Osteoblast (primary cell): ENCODE measurements around the gene SOHLH2. TPM values are rescaled to one million over a fixed set of nuclear protein-coding genes. Genes with fewer than 3 reads are reported as not detected.

ENCODE experiments used
- DNase-seq: peaks from one replicate; pipeline ENCODE4 v3.0.0; 2011; ENCODE audit warnings: low spot score, mixed read lengths; ENCODE audit not compliant: insufficient read length; ENCODE audit errors: missing footprints
- H2AFZ ChIP-seq: 2 replicates; pipeline ENCODE4 v1.6.0; 2011; ENCODE audit warnings: mild to moderate bottlenecking, low read length
- H3K27ac ChIP-seq: 2 replicates; pipeline ENCODE4 v1.5.1; 2011; ENCODE audit warnings: mild to moderate bottlenecking, low read depth, low read length, moderate library complexity
- H3K27me3 ChIP-seq: 2 replicates; pipeline ENCODE4 v1.6.0; 2012; ENCODE audit warnings: mild to moderate bottlenecking, control low read depth, inconsistent platforms, low read length, moderate library complexity; ENCODE audit not compliant: insufficient read depth
- H3K36me3 ChIP-seq: 2 replicates; pipeline ENCODE4 v1.5.1; 2011; ENCODE audit warnings: mild to moderate bottlenecking, low read length, control low read depth, moderate library complexity; ENCODE audit not compliant: insufficient read depth
- H3K4me1 ChIP-seq: 2 replicates; pipeline ENCODE4 v1.5.1; 2011; ENCODE audit warnings: mild to moderate bottlenecking, low read length, control low read depth, moderate library complexity; ENCODE audit not compliant: insufficient read depth
- H3K4me2 ChIP-seq: 2 replicates; pipeline ENCODE4 v1.6.0; 2011; ENCODE audit warnings: mild to moderate bottlenecking, low read length; ENCODE audit not compliant: insufficient read depth
- H3K4me3 ChIP-seq: fragments of 200-600 bp; sonication (generic); 3 replicates; pipeline ENCODE4 v1.5.1; 2012; ENCODE audit warnings: mild to moderate bottlenecking, low read length, inconsistent platforms; ENCODE audit not compliant: insufficient read depth
- H3K79me2 ChIP-seq: 2 replicates; pipeline ENCODE4 v1.6.0; 2012; ENCODE audit warnings: mild to moderate bottlenecking, low read length, control low read depth, inconsistent platforms; ENCODE audit not compliant: insufficient read depth
- H3K9me3 ChIP-seq: 2 replicates; pipeline ENCODE4 v1.5.1; 2011; ENCODE audit warnings: low read depth, low read length, control low read depth
- H4K20me1 ChIP-seq: 2 replicates; pipeline ENCODE4 v1.6.0; 2012; ENCODE audit warnings: mild to moderate bottlenecking, low read length, control low read depth; ENCODE audit not compliant: insufficient read depth
- total RNA-seq: library from RNA; depleted of rRNA; stranded (reverse); fragments of >200 nt; gene quantifications from 2 replicates; pipeline ENCODE4 v1.2.3, GENCODE V29; 2012
- TF ChIP-seq, protein P1 (sequence below): IDR thresholded peaks from 2 replicates; pipeline ENCODE4 v1.5.1; 2011; ENCODE audit warnings: mild to moderate bottlenecking, low read depth, low read length, moderate library complexity; ENCODE audit errors: extremely low read depth

The SOHLH2 gene
- 1.5 and 2.2 TPM in 2 replicates for total RNA-seq

DNA sequence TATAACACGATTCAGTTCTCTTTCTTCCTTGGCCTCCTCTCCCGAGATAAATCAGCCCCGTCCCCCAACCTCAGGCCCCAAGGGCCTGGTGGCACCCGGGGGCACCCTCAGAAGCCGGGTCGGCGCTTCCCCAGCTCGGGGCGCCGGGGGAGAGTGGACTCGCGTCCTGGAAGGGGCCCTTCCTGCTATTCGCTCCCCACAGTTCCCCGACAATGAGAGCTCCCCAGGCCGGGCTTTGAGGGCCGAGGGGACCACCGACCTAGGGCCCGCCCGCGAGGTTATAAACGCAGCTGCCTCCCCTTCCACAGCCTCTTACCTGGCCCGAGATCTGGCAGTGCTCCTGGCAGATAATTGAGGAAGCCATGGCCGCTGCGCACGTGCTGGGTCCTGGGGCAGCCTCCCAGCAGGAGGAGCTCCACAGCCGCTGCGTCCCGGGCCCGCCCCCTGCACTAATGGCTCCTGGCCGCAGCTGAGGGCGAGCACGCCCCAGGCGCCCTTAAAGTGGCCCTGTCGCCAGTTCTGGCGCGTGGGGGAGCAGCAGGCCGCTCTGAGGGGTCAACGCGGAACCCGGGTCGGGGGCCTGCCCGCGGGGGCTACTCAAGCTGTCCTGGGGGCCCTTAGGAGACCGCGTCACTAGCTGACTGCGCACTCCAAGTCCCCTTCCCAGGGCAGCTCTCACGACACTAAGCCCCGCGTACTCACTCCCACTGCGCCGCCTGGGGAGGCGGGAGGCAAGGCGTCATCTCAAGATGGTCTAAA, at the start of gene SOHLH2:
Gene SOHLH2, minus strand, starts transcription at position 394 of the 759 bp plus-strand sequence. Its CDS starts 30 bp downstream, at position 364.
- Histone ChIP-seq H3K9me3 (no peaks in the 10 kb centered on the region), H3K27me3 (peaks cover 7% of the 10 kb centered on the region), H4K20me1 (no peaks in the 10 kb centered on the region), H3K36me3 (no peaks in the 10 kb centered on the region), H2AFZ (no peak within 1 kb of the TSS), H3K4me2 (no peak within 1 kb of the TSS), H3K4me1 (no peaks in the 10 kb centered on the region), H3K27ac (no peak within 1 kb of the TSS), H3K79me2 (no peaks in the 10 kb centered on the region), H3K4me3 (no peak within 1 kb of the TSS)
- TF ChIP-seq, protein P1, sequence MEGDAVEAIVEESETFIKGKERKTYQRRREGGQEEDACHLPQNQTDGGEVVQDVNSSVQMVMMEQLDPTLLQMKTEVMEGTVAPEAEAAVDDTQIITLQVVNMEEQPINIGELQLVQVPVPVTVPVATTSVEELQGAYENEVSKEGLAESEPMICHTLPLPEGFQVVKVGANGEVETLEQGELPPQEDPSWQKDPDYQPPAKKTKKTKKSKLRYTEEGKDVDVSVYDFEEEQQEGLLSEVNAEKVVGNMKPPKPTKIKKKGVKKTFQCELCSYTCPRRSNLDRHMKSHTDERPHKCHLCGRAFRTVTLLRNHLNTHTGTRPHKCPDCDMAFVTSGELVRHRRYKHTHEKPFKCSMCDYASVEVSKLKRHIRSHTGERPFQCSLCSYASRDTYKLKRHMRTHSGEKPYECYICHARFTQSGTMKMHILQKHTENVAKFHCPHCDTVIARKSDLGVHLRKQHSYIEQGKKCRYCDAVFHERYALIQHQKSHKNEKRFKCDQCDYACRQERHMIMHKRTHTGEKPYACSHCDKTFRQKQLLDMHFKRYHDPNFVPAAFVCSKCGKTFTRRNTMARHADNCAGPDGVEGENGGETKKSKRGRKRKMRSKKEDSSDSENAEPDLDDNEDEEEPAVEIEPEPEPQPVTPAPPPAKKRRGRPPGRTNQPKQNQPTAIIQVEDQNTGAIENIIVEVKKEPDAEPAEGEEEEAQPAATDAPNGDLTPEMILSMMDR, result no peak
- DNase-seq, result peak; percentile 29

- Histone ChIP-seq H3K9me3 (no peaks in the 10 kb centered on the region), H3K36me3 (no peaks in the 10 kb centered on the region), H3K4me2 (no peak overlapping the region), H3K27me3 (no peaks in the 10 kb centered on the region), H2AFZ (no peak overlapping the region), H4K20me1 (no peaks in the 10 kb centered on the region), H3K79me2 (no peaks in the 10 kb centered on the region), H3K4me3 (no peak overlapping the region), H3K27ac (no peak overlapping the region), H3K4me1 (no peaks in the 10 kb centered on the region)
- TF ChIP-seq, protein P1, result no peak
- no peak for DNase-seq
Measured at GRCh38 chr13:36261976-36262375, 47.6 kb upstream of the SOHLH2 start.

DNA sequence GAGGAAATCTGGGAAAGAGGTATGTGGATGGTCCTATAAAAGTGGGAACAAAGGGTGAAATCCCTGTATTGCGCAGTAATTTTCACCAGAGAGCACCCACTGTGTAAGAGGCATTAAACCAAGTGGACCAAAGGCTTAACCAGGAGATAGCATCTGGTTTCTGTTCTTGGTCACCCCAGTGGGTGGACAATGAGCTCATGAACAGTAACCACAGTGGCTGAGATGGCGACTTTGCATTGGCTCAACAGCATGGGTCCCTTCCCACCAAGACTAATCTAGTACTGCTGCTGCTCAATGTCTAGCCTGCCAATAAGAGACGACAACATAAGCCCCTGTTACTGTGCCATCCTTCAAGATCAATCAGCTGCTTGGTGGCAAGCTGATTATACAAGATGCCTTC, 46.7 kb upstream of the SOHLH2 start:
- H3K79me2 ChIP-seq, result no peaks in the 10 kb centered on the region
- no peaks in the 10 kb centered on the region for H4K20me1 ChIP-seq
- no peak overlapping the region for H3K4me2 ChIP-seq
- no peaks in the 10 kb centered on the region for H3K36me3 ChIP-seq
- no peaks in the 10 kb centered on the region for H3K27me3 ChIP-seq
- no peaks in the 10 kb centered on the region for H3K4me1 ChIP-seq
- no peak overlapping the region for H2AFZ ChIP-seq
- H3K9me3 ChIP-seq, result no peaks in the 10 kb centered on the region
- DNase-seq, result no peak
- H3K27ac ChIP-seq, result no peak overlapping the region
- no peak overlapping the region for H3K4me3 ChIP-seq
- TF ChIP-seq, protein P1, result no peak

DNA sequence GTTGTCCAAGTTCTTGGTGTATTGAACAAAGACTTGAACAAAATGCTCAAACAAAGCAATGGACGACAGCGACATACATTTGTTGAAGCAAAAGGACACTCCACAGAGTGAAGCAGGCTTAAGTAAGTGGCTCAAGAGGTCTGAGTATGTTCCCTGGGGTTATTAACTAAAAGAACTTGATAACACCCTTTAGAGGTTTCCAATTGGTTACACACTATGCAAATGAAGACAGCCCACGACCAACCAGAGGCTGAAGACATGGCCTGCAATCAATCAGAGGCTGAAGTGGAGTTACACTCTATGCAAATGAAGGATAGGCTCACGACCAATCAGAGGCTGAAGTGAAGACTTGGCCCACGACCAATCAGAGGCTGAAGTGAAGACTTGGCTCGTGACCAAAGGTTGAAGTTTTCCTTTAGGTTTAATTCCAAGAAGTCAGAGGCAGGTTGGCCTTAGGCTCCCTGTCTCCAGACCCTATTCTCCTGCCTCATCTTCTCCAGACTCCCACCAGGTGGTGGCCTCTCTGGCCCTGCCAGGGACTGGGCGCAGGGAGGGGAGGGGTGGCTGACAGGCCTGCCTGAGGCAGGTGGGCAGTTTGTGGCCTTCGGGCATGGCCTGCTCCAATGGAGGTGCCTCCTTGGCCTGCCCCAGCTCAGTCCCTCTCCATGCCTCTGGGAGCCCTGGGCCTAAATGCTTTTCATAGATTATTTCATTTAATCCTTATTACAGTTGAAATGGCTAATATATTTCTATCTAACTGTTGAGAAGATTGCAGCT, 45.2 kb upstream of the SOHLH2 start:
- Histone ChIP-seq H3K36me3 (no peaks in the 10 kb centered on the region), H3K4me1 (no peaks in the 10 kb centered on the region), H4K20me1 (no peaks in the 10 kb centered on the region), H2AFZ (no peak overlapping the region), H3K27me3 (no peaks in the 10 kb centered on the region), H3K9me3 (no peaks in the 10 kb centered on the region), H3K79me2 (no peaks in the 10 kb centered on the region), H3K4me3 (no peak overlapping the region), H3K27ac (no peak overlapping the region), H3K4me2 (no peak overlapping the region)
- TF ChIP-seq, protein P1, result no peak
- no peak for DNase-seq
